Measurements from ENCODE around the gene ADAMTSL4. TPM values are rescaled to one million over a fixed set of nuclear protein-coding genes. Genes with fewer than 3 reads are reported as not detected.

Gene ADAMTSL4
- total RNA-seq = 0.37 and 0.73 TPM in 2 replicates
- polyA plus RNA-seq = 0.96 and 1.0 TPM in 2 replicates
- 0.67 and 0.75 TPM in 2 replicates for polyA plus RNA-seq (2011; cell fraction: cytosol; rRNA removed)
- polyA plus RNA-seq (2011; cell fraction: nucleus; rRNA removed) = 0.63 and 0.74 TPM in 2 replicates
- polyA plus RNA-seq (2012) = 3.0 and 3.6 TPM in 2 replicates
- 2.5 and 4.0 TPM in 2 replicates for polyA minus RNA-seq
- 2.8 TPM for polyA minus RNA-seq (2011; cell fraction: cytosol; rRNA and poly(A)+ RNA removed)
- polyA minus RNA-seq (2011; cell fraction: nucleus; rRNA and poly(A)+ RNA removed) = 0.58 TPM in 1 of 2 replicates, not detected in the other
- Bru-seq, nascent RNA = percentile 10 among the genes with signal in this experiment
- percentile 11 among the genes with signal in this experiment for BruChase-seq, experiment 1, labeled RNA remaining after a 6-hour chase
- percentile 17 among the genes with signal in this experiment for BruChase-seq, experiment 2, labeled RNA remaining after a 2-hour chase
- long read RNA-seq, partial matches to known transcripts = 0 of 1 reads
- long read RNA-seq, other reads (novel, unspliced or antisense) = 1 of 1 reads

DNA sequence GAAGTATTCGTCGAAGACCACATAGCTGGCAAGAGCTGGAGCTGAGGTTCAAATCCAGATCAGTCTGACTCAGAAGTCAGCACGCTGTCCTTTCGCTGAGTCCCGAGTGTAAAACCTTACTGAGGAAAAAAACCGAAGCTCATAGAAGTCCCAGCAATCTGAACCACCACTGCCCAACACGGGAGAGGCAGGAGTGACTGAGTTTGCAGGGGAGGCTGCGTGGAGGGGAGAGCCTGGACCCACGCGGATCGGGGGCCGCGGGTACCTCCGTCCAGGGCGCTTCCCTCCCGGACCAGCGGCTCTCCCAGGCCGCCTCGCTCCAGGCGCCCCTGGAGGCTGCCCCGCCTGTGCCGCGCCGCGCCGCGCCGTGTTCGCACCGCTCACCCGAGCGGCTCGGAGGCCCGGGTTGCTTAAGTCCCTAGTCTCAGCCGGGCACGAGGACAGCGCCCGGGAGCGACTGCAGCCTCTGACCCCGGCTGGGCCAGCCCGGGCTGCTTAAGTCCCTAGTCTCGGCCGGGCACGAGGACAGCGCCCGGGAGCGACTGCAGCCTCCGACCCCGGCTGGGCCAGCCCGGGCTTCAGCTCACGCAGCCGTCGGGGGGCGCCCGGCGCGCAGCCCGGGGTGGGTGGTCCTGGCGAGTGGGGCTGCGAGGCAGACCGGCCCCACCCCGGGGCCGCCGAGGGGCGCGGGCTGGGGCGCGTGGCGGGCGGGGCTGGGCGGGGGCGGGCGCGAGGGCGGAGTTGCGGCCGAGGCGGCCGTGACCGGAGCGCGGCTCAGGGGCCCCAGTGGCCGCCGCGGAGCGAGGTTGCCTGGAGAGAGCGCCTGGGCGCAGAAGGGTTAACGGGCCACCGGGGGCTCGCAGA, at the start of gene ADAMTSL4:
ADAMTSL4 (plus strand) TSS at position 777 of the 864 bp plus-strand sequence. CDS start 2,881 bp downstream, outside the sequence.
- H4K20me1 ChIP-seq (replicated peaks; ENCODE audit: control insufficient read depth, extremely low read depth, insufficient read depth, low read length) = no peaks in the 10 kb centered on the region
- FAIRE-seq = peak; percentile 88
- no peak within 1 kb of the TSS for H3K27ac ChIP-seq (ENCODE audit: insufficient read depth, low read depth, low read length)
- POLR2A ChIA-PET = interaction anchor here (0.7 kb wide), 1 partner anchor 31 kb away, joined by 3 read pairs; the partner anchor contains the start of gene MCL1
- no peaks in the 10 kb centered on the region for H3K36me3 ChIP-seq (ENCODE audit: control insufficient read depth in 2 of 2, extremely low read depth in 1 of 2, insufficient read depth in 2 of 2, low read length in 2 of 2)
- peak; percentile 59 for TF ChIP-seq POLR2AphosphoS5 (IDR thresholded peaks at IDR 0.05; ENCODE audit: insufficient read depth, low read depth, low read length)
- no peak for TF ChIP-seq FOS (IDR thresholded peaks at IDR 0.05; ENCODE audit: borderline replicate concordance, insufficient read depth, low read length)
- TF ChIP-seq MYC (IDR thresholded peaks at IDR 0.05; ENCODE audit: low read depth, low read length) = no peak
- TF ChIP-seq, protein P1, sequence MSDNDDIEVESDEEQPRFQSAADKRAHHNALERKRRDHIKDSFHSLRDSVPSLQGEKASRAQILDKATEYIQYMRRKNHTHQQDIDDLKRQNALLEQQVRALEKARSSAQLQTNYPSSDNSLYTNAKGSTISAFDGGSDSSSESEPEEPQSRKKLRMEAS (IDR thresholded peaks at IDR 0.05; ENCODE audit: insufficient read depth, insufficient read length) = no peak
- TF ChIP-seq, protein P2, sequence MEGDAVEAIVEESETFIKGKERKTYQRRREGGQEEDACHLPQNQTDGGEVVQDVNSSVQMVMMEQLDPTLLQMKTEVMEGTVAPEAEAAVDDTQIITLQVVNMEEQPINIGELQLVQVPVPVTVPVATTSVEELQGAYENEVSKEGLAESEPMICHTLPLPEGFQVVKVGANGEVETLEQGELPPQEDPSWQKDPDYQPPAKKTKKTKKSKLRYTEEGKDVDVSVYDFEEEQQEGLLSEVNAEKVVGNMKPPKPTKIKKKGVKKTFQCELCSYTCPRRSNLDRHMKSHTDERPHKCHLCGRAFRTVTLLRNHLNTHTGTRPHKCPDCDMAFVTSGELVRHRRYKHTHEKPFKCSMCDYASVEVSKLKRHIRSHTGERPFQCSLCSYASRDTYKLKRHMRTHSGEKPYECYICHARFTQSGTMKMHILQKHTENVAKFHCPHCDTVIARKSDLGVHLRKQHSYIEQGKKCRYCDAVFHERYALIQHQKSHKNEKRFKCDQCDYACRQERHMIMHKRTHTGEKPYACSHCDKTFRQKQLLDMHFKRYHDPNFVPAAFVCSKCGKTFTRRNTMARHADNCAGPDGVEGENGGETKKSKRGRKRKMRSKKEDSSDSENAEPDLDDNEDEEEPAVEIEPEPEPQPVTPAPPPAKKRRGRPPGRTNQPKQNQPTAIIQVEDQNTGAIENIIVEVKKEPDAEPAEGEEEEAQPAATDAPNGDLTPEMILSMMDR (IDR thresholded peaks at IDR 0.05; ENCODE audit: extremely low read depth in 1 of 2, insufficient read depth in 1 of 2, low read depth in 1 of 2, low read length in 2 of 2) = peak in 1 of 2 donors; percentile 28
- TF ChIP-seq JUN (IDR thresholded peaks at IDR 0.05; ENCODE audit: borderline replicate concordance, insufficient read depth, insufficient read length, low read depth) = no peak
- no peak for TF ChIP-seq GATA2 (IDR thresholded peaks at IDR 0.05; ENCODE audit: insufficient read depth, insufficient read length, low read depth, low read length)
- TF ChIP-seq EZH2 (IDR thresholded peaks at IDR 0.05; ENCODE audit: borderline replicate concordance, low read depth, low read length, severe bottlenecking) = no peak
- peak; percentile 3 for TF ChIP-seq POLR2A (IDR thresholded peaks at IDR 0.05; ENCODE audit: low read depth, low read length)
- H3K4me3 ChIP-seq (replicated peaks in 1 of 3; ENCODE audit: insufficient read depth in 1 of 3, low read depth in 1 of 3, low read length in 3 of 3) = peak within 1 kb of the TSS; percentile 25 to 36 (median 34)
- H3K9me1 ChIP-seq (replicated peaks; ENCODE audit: control insufficient read depth, extremely low read depth, insufficient read depth, low read length) = no peaks in the 10 kb centered on the region
- dilution Hi-C loops (cut with MboI; ENCODE audit: extremely low pct_ligation_motif_present, low sequenced_read_pairs) = no loop called here
- intact Hi-C loops (cut with micrococcal nuclease) = loop anchor here (5.0 kb wide), 1 partner anchor 87 kb away; no protein-coding TSS in a partner anchor
- H3K4me1 ChIP-seq (ENCODE audit: control insufficient read depth, extremely low read depth, insufficient read depth, low read length) = peaks cover 22% of the 10 kb centered on the region
- H2AFZ ChIP-seq (ENCODE audit: low read depth, low read length) = peak within 1 kb of the TSS; percentile 61
- H3K27me3 ChIP-seq (ENCODE audit: control insufficient read depth in 2 of 2, insufficient read depth in 2 of 2, low read length in 2 of 2) = peaks cover 2 to 3% of the 10 kb centered on the region in 2 experiments
- CTCF ChIA-PET = interaction anchor here (1.1 to 6.7 kb wide), 8 partner anchors 11 to 264 kb away, joined by 3 to 55 read pairs (median 4); no protein-coding TSS in a partner anchor
- DNase-seq (ENCODE audit: low read depth, low spot score) = peak; percentile 68
- peak within 1 kb of the TSS; percentile 54 for H3K4me2 ChIP-seq (ENCODE audit: insufficient read depth, low read length)
- H3K79me2 ChIP-seq (ENCODE audit: control insufficient read depth, insufficient read depth, low read length) = no peaks in the 10 kb centered on the region
- no TSS peak for BruUV-seq (replicated peaks)
- H3K9ac ChIP-seq (replicated peaks; ENCODE audit: extremely low read depth, insufficient read depth, low read length) = peak within 1 kb of the TSS; percentile 59
- no peaks in the 10 kb centered on the region for H3K9me3 ChIP-seq (replicated peaks; ENCODE audit: control insufficient read depth, insufficient read depth, low read length)
